ENCODE measurements around the gene FREM1. TPM values are rescaled to one million over a fixed set of nuclear protein-coding genes. Genes with fewer than 3 reads are reported as not detected.

FREM1 gene
- total RNA-seq, 4 donors from 2014 or later, result 2.2 to 12.7 (median 5.7) TPM

- Histone ChIP-seq H3K4me3 (no peak overlapping the region), H3K9me3 (no peaks in the 10 kb centered on the region), H3K27ac (no peak overlapping the region), H3K36me3 (no peaks in the 10 kb centered on the region), H3K4me1 (peaks cover 0 to 19% (median 10%) of the 10 kb centered on the region in 4 donors), H3K27me3 (no peaks in the 10 kb centered on the region)
- 84 to 88% methylated on average over 1 of the region's 1 CpG for WGBS, 2 donors (ENCODE audit: low coverage in 1 of 2)
- in situ Hi-C loops (cut with MboI; ENCODE audit: low pct_ligation_motif_present in 1 of 4, low pct_unique_long_range_greater_than_20kb in 1 of 4, low sequenced_read_pairs in 3 of 4) (no loop called here), intact Hi-C loops (cut with DNase I; ENCODE audit: low total_unique reads) (no loop called here)
- TF ChIP-seq EP300 (IDR thresholded peaks at IDR 0.05; ENCODE audit: low read depth), result no peak
- TF ChIP-seq POLR2A (IDR thresholded peaks at IDR 0.05), result no peak
- TF ChIP-seq, protein P1, sequence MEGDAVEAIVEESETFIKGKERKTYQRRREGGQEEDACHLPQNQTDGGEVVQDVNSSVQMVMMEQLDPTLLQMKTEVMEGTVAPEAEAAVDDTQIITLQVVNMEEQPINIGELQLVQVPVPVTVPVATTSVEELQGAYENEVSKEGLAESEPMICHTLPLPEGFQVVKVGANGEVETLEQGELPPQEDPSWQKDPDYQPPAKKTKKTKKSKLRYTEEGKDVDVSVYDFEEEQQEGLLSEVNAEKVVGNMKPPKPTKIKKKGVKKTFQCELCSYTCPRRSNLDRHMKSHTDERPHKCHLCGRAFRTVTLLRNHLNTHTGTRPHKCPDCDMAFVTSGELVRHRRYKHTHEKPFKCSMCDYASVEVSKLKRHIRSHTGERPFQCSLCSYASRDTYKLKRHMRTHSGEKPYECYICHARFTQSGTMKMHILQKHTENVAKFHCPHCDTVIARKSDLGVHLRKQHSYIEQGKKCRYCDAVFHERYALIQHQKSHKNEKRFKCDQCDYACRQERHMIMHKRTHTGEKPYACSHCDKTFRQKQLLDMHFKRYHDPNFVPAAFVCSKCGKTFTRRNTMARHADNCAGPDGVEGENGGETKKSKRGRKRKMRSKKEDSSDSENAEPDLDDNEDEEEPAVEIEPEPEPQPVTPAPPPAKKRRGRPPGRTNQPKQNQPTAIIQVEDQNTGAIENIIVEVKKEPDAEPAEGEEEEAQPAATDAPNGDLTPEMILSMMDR (IDR thresholded peaks at IDR 0.05), result no peak
- TF ChIP-seq POLR2AphosphoS5 (IDR thresholded peaks at IDR 0.05), result no peak
- no peak for DNase-seq
These were observed 3.1 kb upstream of the FREM1 start for GRCh38 chr9:14913366-14913765.

- in situ Hi-C loops (cut with MboI; ENCODE audit: low pct_ligation_motif_present in 1 of 4, low pct_unique_long_range_greater_than_20kb in 1 of 4, low sequenced_read_pairs in 3 of 4), result no loop called here
- no peaks in the 10 kb centered on the region for H3K27me3 ChIP-seq
These were observed 2.6 kb upstream of the FREM1 start for GRCh38 chr9:14912859-14913258.

DNA sequence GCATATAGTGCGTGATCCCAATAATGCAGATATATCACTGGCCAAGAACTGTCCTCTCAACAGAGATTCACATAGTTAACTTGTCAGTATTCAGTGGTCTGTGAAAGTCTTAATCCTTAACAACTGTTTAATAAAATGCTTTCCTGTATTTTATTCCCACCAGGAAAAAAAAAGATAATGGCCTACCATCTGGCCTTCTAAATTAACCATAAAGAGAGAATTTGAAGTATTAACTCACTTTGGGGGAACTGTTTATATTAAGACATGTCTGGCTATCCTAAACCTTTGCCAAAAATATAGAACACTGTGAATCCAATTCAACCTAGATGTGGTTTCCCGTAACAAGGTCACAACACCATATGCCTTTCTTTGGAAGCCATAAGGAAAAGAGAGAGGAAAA, 818 bp upstream of the FREM1 start:
- TF ChIP-seq, protein P1 (IDR thresholded peaks at IDR 0.05), result no peak
- no peak for TF ChIP-seq EP300 (IDR thresholded peaks at IDR 0.05; ENCODE audit: low read depth)
- no peak for TF ChIP-seq POLR2A (IDR thresholded peaks at IDR 0.05)
- no peak for TF ChIP-seq POLR2AphosphoS5 (IDR thresholded peaks at IDR 0.05)
- intact Hi-C loops (cut with DNase I; ENCODE audit: low total_unique reads) (no loop called here), in situ Hi-C loops (cut with MboI; ENCODE audit: low pct_ligation_motif_present in 1 of 4, low pct_unique_long_range_greater_than_20kb in 1 of 4, low sequenced_read_pairs in 3 of 4) (no loop called here)
- no peak for DNase-seq
- WGBS, 2 donors (ENCODE audit: low coverage in 1 of 2), result 97 to 100% methylated on average over 1 to 2 of the region's 2 CpGs
- H3K4me3 ChIP-seq, result no peak overlapping the region
- peaks cover 0 to 42% (median 14%) of the 10 kb centered on the region in 4 donors for H3K4me1 ChIP-seq
- peak overlapping the region in 3 of 4 donors; percentile 66 to 74 (median 68) for H3K27ac ChIP-seq
- H3K27me3 ChIP-seq, result no peaks in the 10 kb centered on the region
- no peaks in the 10 kb centered on the region for H3K9me3 ChIP-seq
- no peaks in the 10 kb centered on the region for H3K36me3 ChIP-seq

More at GRCh38 chr9:14912859-14913258, 2.6 kb upstream of the FREM1 start:
- H3K36me3 ChIP-seq, result no peaks in the 10 kb centered on the region
- 61 to 76% methylated on average over 6 of the region's 6 CpGs for WGBS, 2 donors (ENCODE audit: low coverage in 1 of 2)
- DNase-seq, result no peak
- H3K27ac ChIP-seq, result no peak overlapping the region
- intact Hi-C loops (cut with DNase I; ENCODE audit: low total_unique reads), result no loop called here
- no peak for TF ChIP-seq POLR2A (IDR thresholded peaks at IDR 0.05)
- TF ChIP-seq, protein P1 (IDR thresholded peaks at IDR 0.05), result no peak
- TF ChIP-seq EP300 (IDR thresholded peaks at IDR 0.05; ENCODE audit: low read depth), result no peak
- TF ChIP-seq POLR2AphosphoS5 (IDR thresholded peaks at IDR 0.05), result no peak
- peaks cover 0 to 24% (median 13%) of the 10 kb centered on the region in 4 donors for H3K4me1 ChIP-seq
- H3K4me3 ChIP-seq, result no peak overlapping the region
- no peaks in the 10 kb centered on the region for H3K9me3 ChIP-seq

DNA sequence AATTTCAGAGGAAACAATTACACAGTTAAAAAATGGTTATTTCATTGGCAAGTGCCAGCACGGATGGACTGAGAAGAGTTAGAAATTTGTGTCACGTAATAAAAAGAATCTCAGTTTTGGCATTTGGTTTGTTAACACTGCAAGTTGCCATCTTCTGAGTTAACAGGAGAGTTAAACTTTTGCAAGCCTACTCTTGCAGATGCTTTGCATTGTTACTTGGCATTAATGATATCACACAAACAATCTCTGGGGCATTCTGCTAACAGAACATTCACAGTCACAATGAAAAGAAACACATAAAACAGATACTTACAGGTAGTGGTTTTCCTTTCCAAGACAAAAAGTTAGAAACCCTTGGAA, 647 bp downstream of the FREM1 start:
- H3K4me3 ChIP-seq, result peak overlapping the region in 3 of 4 donors; percentile 10 to 38 (median 25)
- in situ Hi-C loops (cut with MboI; ENCODE audit: low pct_ligation_motif_present in 1 of 4, low pct_unique_long_range_greater_than_20kb in 1 of 4, low sequenced_read_pairs in 3 of 4) (no loop called here), intact Hi-C loops (cut with DNase I; ENCODE audit: low total_unique reads) (loop anchor here (5.0 kb wide), 1 partner anchor 1703 kb away; no protein-coding TSS in a partner anchor)
- H3K9me3 ChIP-seq, result no peaks in the 10 kb centered on the region
- peaks cover 0 to 47% (median 14%) of the 10 kb centered on the region in 4 donors for H3K4me1 ChIP-seq
- no peaks in the 10 kb centered on the region for H3K36me3 ChIP-seq
- TF ChIP-seq EP300 (IDR thresholded peaks at IDR 0.05; ENCODE audit: low read depth) (no peak), POLR2AphosphoS5 (IDR thresholded peaks at IDR 0.05) (no peak), POLR2A (IDR thresholded peaks at IDR 0.05) (no peak)
- TF ChIP-seq, protein P1 (IDR thresholded peaks at IDR 0.05), result no peak
- WGBS, 2 donors (ENCODE audit: low coverage in 1 of 2), result 10 to 29% methylated on average over 2 of the region's 2 CpGs
- DNase-seq, result no peak
- no peaks in the 10 kb centered on the region for H3K27me3 ChIP-seq
- peak overlapping the region; percentile 53 to 74 (median 67) for H3K27ac ChIP-seq
